GM12873 (cell line): Measurements from ENCODE around the gene AKAP13.

ENCODE experiments used
- TF ChIP-seq, protein P1 (sequence below): IDR thresholded peaks from 2 replicates; pipeline ENCODE4 v1.5.1; 2012; ENCODE audit warnings: low read depth, mild to moderate bottlenecking, moderate library complexity, low read length, control low read depth; ENCODE audit not compliant: insufficient read depth; ENCODE audit errors: missing control alignments

The AKAP13 gene

DNA sequence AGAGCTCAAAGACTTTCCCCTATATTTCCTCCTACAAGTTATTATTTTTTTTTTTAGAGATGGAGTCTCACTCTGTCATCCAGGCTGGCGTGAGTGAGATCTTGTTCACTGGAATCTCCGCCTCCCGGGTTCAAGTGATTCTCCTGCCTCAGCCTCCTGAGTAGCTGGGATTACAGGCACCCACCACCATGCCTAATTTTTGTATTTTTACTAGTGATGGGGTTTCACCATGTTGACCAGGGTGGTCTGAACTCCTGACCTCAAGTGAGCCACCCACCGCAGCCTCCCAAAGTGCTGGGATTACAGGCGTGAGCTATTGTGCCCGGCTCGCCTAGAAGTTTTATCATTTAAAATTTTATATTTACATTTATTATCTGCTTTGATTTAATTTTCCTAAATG lies 5.9 kb downstream of the AKAP13 start:
- TF ChIP-seq, protein P1, sequence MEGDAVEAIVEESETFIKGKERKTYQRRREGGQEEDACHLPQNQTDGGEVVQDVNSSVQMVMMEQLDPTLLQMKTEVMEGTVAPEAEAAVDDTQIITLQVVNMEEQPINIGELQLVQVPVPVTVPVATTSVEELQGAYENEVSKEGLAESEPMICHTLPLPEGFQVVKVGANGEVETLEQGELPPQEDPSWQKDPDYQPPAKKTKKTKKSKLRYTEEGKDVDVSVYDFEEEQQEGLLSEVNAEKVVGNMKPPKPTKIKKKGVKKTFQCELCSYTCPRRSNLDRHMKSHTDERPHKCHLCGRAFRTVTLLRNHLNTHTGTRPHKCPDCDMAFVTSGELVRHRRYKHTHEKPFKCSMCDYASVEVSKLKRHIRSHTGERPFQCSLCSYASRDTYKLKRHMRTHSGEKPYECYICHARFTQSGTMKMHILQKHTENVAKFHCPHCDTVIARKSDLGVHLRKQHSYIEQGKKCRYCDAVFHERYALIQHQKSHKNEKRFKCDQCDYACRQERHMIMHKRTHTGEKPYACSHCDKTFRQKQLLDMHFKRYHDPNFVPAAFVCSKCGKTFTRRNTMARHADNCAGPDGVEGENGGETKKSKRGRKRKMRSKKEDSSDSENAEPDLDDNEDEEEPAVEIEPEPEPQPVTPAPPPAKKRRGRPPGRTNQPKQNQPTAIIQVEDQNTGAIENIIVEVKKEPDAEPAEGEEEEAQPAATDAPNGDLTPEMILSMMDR = no peak

DNA sequence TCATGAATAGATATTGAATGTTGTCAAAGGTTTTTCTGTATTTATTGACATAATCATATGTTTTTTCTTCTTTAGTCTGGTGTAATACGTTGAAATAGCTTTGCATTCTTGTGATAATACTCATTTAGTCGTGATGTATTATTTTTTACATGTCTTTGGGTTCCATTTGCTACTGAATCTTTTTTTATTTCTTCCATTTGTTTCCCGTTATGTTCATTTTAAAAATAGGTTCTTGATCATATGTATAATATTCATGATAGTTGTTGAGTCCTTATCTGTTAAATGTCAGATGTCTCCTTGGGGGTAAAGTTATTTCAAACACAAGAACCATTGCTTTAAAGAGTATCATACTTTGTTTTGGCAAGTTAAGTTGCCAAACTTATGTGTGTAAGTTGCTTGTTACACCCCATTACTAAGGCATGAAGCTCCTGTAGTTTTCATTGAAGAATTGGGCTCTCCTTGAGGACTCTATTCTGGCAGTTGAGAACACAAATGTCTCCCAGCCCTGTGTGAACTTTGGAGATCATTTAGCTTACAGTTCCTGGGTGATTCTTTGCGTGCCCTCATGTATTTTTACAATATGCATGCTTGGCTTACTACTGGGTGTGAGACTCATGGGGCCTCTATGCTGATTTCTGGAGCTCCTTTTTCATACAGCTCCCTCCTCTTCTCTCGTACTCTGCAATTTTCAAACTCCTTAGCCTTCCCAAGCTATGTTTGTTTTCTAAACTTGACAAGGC lies 8.3 kb downstream of the AKAP13 start:
- TF ChIP-seq, protein P1 = no peak

DNA sequence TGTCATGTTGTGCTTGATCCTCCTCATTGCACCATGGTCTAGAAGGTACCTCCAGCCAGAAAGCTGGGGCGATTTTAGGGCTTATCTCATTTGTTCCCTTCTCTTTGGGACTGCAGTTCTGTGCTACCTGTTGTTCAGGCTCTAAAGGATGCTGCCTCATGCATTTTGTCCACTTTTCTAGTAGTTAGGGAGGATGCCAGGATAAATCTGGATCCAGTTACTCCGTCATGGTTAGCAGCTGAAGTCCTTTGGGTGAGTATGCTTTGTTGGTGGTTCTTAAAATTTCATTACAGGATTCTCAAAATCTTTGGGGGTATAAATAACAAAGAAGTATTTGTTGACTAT lies 8.9 kb downstream of the AKAP13 start:
- TF ChIP-seq, protein P1 = no peak

DNA sequence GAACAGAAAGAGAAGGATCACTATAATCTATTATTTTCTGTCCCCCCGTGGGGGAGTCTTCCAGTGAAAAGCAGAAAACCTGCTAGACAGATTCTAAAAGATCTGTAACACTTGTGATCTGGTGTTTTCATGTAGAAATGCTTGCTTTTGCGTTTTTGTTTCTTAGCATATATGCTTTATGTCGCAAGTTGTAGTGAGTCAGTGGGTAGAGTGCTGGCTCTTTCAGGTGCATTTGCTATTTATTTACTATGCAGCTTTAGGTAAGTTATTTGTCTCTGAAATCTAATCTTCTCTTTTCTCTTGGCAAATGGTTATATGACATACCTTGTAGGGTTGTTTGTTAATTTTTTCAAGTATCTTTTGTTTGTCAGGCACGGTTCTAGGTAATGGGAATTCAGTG lies 9.4 kb downstream of the AKAP13 start:
- TF ChIP-seq, protein P1 = no peak

DNA sequence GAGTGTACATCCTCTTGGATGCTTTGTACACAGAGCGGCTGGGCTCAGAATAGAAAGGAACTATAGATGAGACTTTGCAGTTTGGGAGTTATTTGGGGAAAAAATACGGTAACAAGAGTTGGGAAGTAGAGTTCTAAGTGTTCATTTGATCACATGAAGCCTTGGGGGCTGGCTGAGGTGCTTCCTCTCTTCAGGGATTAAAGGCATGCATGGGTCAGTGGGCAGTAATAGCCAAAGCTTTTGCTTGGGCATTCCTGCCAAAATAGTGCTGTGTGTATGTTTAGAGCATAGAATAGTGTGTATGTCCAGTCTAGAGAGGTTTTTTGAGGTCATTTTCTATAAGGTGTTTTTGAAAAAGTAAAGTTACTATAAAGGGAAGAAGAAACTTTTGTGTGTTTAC lies 12.8 kb downstream of the AKAP13 start:
- TF ChIP-seq, protein P1 = no peak

DNA sequence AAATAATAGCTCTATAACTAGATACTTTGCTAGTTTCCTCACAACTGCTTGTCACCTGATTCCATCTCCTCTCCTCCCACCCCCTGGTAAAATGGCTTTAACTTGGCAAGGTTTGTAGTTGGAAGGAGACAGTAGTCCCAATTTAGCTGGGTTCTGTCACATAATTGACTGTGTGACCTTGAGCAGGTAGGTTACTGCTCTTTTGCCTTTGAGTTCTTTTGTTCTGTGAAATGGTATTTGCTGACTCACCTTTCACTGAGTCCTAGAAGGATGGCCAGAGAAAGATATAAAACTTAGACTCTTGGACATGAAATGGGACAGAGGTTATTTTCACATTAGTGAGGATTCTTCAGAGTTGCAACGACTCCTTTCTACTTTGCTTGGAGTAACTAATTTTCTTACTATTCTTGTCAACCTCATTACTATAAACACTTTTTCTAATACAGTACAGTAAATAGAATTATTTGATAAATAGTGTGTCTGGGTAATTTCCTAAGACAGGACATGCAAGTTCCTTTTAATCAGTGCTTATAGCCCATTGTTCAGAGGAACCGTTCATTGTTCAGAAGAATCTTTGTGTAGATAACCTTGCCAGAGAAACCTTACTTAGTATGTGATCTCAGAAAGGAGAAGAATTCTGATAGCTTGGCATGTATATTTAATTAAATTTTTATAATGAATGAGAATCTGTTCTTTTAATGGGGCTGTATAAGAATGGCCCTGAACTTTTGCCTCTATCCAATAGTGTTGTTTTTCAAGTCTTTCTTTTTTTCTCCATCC lies 14.3 kb downstream of the AKAP13 start:
- TF ChIP-seq, protein P1 = no peak

DNA sequence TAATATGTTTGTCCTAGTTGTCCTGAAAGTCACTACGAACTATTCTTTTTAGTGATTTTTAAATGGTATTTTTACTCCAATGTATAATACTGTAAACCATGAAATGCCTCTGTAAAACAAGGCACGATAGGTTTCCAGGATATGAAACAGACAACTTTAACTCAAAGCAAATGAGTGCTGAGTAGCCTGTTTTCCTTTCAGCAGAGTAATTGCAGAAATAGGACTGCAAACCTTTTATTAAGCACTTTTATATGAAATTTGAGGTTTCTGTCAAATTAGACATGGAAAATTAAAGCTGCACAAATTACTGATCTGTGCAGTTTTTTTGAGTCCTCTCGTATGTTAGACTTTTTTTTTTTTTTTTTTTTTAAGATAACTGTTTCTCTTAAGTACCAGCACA lies 16.2 kb downstream of the AKAP13 start:
- TF ChIP-seq, protein P1 = no peak
